Measurements from ENCODE around the gene STARD3. TPM values are rescaled to one million over a fixed set of nuclear protein-coding genes. Genes with fewer than 3 reads are reported as not detected.
A peak's percentile ranks its signal among the peaks of the same experiment; 100 is the strongest.

STARD3 gene
- total and polyA plus RNA-seq, 2 of the 13 experiments (the other 11 are each of a cell fraction or from before 2014, with no cell fraction given), result 34.6 to 100 TPM

DNA sequence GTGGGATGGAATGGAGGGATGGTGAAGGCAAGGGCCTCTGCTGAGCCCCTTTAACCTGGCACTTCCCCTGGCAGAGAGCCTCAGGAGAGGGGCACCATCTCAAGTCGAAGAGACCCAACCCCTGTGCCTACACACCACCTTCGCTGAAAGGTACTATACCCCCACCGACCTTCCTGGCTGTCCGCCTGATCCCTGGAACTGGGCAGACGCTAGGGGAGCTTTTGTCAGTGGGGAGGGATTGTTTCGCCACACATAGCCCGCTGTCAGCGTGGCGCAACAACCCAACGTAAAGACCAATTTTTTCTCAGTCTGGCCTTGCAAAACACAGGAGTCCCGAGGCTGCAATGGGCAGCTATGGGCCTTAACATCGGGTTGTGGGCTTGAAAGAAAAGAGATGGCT is 7.0 kb upstream of the STARD3 start (continued):
- no peak for TF ChIP-seq ZNF710 (CRISPR knock-in tag; IDR thresholded peaks at IDR 0.05; ENCODE audit: borderline replicate concordance)
- no peak for TF ChIP-seq ZNF354B (CRISPR knock-in tag; IDR thresholded peaks at IDR 0.05)
- TF ChIP-seq ZNF800 (CRISPR knock-in tag; IDR thresholded peaks at IDR 0.05), result no peak
- no peak for TF ChIP-seq GTF3A (CRISPR knock-in tag; conservative IDR thresholded peaks at IDR 0.05)
- TF ChIP-seq, protein P1, sequence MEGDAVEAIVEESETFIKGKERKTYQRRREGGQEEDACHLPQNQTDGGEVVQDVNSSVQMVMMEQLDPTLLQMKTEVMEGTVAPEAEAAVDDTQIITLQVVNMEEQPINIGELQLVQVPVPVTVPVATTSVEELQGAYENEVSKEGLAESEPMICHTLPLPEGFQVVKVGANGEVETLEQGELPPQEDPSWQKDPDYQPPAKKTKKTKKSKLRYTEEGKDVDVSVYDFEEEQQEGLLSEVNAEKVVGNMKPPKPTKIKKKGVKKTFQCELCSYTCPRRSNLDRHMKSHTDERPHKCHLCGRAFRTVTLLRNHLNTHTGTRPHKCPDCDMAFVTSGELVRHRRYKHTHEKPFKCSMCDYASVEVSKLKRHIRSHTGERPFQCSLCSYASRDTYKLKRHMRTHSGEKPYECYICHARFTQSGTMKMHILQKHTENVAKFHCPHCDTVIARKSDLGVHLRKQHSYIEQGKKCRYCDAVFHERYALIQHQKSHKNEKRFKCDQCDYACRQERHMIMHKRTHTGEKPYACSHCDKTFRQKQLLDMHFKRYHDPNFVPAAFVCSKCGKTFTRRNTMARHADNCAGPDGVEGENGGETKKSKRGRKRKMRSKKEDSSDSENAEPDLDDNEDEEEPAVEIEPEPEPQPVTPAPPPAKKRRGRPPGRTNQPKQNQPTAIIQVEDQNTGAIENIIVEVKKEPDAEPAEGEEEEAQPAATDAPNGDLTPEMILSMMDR (CRISPR knock-in tag; IDR thresholded peaks at IDR 0.05), result peak; percentile 39
- TF ChIP-seq NFYC (CRISPR knock-in tag; IDR thresholded peaks at IDR 0.05), result no peak
- no peak for TF ChIP-seq TCF7 (IDR thresholded peaks at IDR 0.05; ENCODE audit: low read depth)
- no peak for TF ChIP-seq NCOR1 (IDR thresholded peaks at IDR 0.05; ENCODE audit: borderline replicate concordance, low read length)

All from HepG2 (cell line).